Activated CD4-positive, alpha-beta T cell treated with anti-CD3 and anti-CD28 coated beads for 36 hours (primary cell): ENCODE measurements around the gene DHX15. TPM values are rescaled to one million over a fixed set of nuclear protein-coding genes. Genes with fewer than 3 reads are reported as not detected.
"Not testable (repeated sequence)": the region's sequence is repeated elsewhere in the genome, so short reads cannot be mapped to it uniquely, and the experiment has no call there.

ENCODE experiments used
- ATAC-seq: fragments of 200-7000 bp; cut with Tn5 transposase; one replicate; pipeline ENCODE4 v1.10.0; 2021; ENCODE audit warnings: mild to moderate bottlenecking, moderate library complexity
- CTCF ChIA-PET: fragments of 350-600 bp; sonication (Branson Sonifier 250); formaldehyde crosslinking; loops from one replicate; lab custom pipeline; 2021; ENCODE audit warnings: antibody characterized with exemption; lab: Charles Lee
- POLR2A ChIA-PET: fragments of 350-600 bp; sonication (Branson Sonifier 250); formaldehyde crosslinking; loops from one replicate; lab custom pipeline; 2021; ENCODE audit warnings: antibody characterized with exemption, inconsistent platforms; lab: Charles Lee
- DNase-seq: peaks from one replicate; pipeline ENCODE4 v3.0.0-alpha.2; 2020
- H3K27ac Mint-ChIP-seq: one replicate; pipeline ENCODE4 v1.8.0; 2021; ENCODE audit warnings: mixed read lengths
- H3K27me3 Mint-ChIP-seq: one replicate; pipeline ENCODE4 v1.8.0; 2021; ENCODE audit warnings: mixed read lengths
- H3K36me3 Mint-ChIP-seq: one replicate; pipeline ENCODE4 v1.8.0; 2021; ENCODE audit warnings: low read depth, mixed read lengths
- H3K4me1 Mint-ChIP-seq: one replicate; pipeline ENCODE4 v1.8.0; 2021; ENCODE audit warnings: mixed read lengths
- H3K4me3 Mint-ChIP-seq: one replicate; pipeline ENCODE4 v1.8.0; 2021; ENCODE audit warnings: mild to moderate bottlenecking, moderate library complexity, mixed read lengths
- H3K9me3 Mint-ChIP-seq: one replicate; pipeline ENCODE4 v1.8.0; 2021; ENCODE audit warnings: low read depth, mixed read lengths
- intact Hi-C, 2 experiments: fragments of 100-400 bp; cut with DNase I in 1 of 2; cut with micrococcal nuclease in 1 of 2; formaldehyde crosslinking; loops; one replicate each; pipeline versions ENCODE4 v1.14.2 to v1.15.1; 2022 to 2024; cut with DNase I, micrococcal nuclease
- total RNA-seq, 2 experiments: library from RNA; stranded (reverse); gene quantifications; one replicate each; pipeline ENCODE4 v1.2.3, GENCODE V29; 2021

DHX15 gene
- total RNA-seq, 2 experiments from 2014 or later: 201 to 210 TPM

DNA sequence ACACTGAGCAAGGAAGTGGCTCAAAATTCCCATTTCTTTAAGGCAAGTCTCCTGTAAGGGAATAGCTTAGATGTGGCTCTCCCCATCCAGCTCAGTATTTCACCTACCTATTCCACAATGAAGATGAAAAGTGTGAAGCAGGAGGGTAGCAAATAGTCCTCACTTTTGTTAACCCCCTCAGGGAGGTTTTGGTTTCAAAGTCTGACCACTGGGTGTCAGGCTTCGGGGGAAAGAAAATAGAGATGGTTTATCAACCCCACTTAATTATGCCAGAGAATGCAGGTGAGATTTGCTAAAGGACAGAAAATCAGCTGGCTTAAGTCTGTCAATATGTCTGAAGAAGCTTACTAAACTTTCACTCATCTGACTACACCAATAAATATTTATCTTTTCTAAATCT lies 69.5 kb downstream of the DHX15 start:
- ChIA-PET CTCF (interaction anchor here (0.9 to 1.3 kb wide), 2 partner anchors 10 to 26 kb away, joined by 3 to 4 read pairs; no protein-coding TSS in a partner anchor), POLR2A (interaction anchor here (0.6 kb wide), 1 partner anchor 35 kb away, joined by 3 read pairs; no protein-coding TSS in a partner anchor)
- H3K4me3 Mint-ChIP-seq: no peak overlapping the region
- H3K27me3 Mint-ChIP-seq: no peaks in the 10 kb centered on the region
- H3K27ac Mint-ChIP-seq: no peak overlapping the region
- peaks cover 27% of the 10 kb centered on the region for H3K36me3 Mint-ChIP-seq
- DNase-seq (no peak), ATAC-seq (no peak)
- no peaks in the 10 kb centered on the region for H3K9me3 Mint-ChIP-seq
- intact Hi-C loops: loop anchor here in 1 of 2 experiments (5.0 kb wide), 2 partner anchors 42 to 67 kb away; partner anchors contain the start of gene DHX15
- H3K4me1 Mint-ChIP-seq: peaks cover 20% of the 10 kb centered on the region

DNA sequence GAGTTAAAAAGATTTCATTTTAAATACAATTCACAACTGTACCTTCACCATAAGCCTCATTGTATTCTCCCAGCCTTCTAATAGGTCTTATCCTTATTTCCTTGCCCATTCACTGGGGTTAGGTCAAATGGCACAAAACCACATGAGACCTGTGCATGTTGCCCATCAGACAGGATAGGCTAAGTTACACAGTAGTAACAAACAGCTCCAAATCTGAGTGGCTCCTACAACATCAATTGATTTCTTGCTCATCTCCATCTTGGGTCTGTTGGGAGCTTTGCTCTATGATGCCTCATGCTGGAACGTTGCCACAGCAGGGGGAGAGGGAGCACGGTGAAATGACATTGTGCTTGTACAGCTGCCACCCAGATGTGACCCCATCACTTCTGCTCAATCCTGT lies 70.6 kb downstream of the DHX15 start:
- ChIA-PET POLR2A (interaction anchor here (1.5 kb wide), 1 partner anchor 59 kb away, joined by 3 read pairs; no protein-coding TSS in a partner anchor), CTCF (interaction anchor here (0.9 to 1.3 kb wide), 2 partner anchors 11 to 25 kb away, joined by 3 to 4 read pairs; no protein-coding TSS in a partner anchor)
- Mint-ChIP-seq H3K36me3 (peaks cover 22% of the 10 kb centered on the region), H3K4me3 (no peak overlapping the region), H3K4me1 (peaks cover 15% of the 10 kb centered on the region), H3K9me3 (no peaks in the 10 kb centered on the region), H3K27me3 (no peaks in the 10 kb centered on the region), H3K27ac (no peak overlapping the region)
- ATAC-seq (no peak), DNase-seq (no peak)
- intact Hi-C loops: no loop called here

GRCh38 chr4:24511371-24512063 lies 72.8 kb downstream of the DHX15 start:
- Mint-ChIP-seq H3K27me3 (no peaks in the 10 kb centered on the region), H3K27ac (no peak overlapping the region), H3K36me3 (peaks cover 10% of the 10 kb centered on the region)

DNA sequence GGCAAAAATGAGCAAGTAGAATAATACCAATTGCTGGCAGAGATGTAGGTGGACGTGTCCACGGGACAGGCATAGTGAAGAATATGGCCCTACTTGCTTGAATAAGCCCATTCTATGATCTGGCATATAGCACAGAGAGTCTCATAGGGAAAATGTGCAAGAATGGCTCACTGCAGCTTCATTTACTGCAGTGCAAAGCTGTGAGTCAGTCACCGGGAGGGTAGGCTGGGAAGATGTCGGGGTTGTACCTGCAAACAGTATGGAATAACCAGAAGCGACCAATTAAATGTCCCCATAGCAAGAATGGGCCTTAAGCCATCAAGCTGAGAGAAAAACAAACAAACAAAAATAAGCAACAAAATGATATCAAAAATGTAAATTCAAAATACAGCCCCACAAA lies 74.3 kb downstream of the DHX15 start:
- Mint-ChIP-seq H3K27ac (no peak overlapping the region), H3K27me3 (no peaks in the 10 kb centered on the region), H3K36me3 (peaks cover 3% of the 10 kb centered on the region), H3K4me3 (no peak overlapping the region), H3K9me3 (no peaks in the 10 kb centered on the region), H3K4me1 (no peaks in the 10 kb centered on the region)
- no peak for ATAC-seq
- ChIA-PET CTCF (no interaction called here), POLR2A (no interaction called here)
- no peak for DNase-seq
- intact Hi-C loops: no loop called here

More at GRCh38 chr4:24511371-24512063, 72.8 kb downstream of the DHX15 start:
- intact Hi-C loops: no loop called here
- ATAC-seq (no peak), DNase-seq (no peak)
- Mint-ChIP-seq H3K9me3 (no peaks in the 10 kb centered on the region), H3K4me3 (no peak overlapping the region), H3K4me1 (no peaks in the 10 kb centered on the region)
- ChIA-PET CTCF (interaction anchor here (0.7 kb wide), 1 partner anchor 8 kb away, joined by 3 read pairs; no protein-coding TSS in a partner anchor), POLR2A (no interaction called here)

- ChIA-PET CTCF (no interaction called here), POLR2A (interaction anchor here (0.7 kb wide), 1 partner anchor 181 kb away, joined by 3 read pairs; no protein-coding TSS in a partner anchor)
- DNase-seq: no peak
Observed at GRCh38 chr4:24508541-24508940, 75.8 kb downstream of the DHX15 start.

DNA sequence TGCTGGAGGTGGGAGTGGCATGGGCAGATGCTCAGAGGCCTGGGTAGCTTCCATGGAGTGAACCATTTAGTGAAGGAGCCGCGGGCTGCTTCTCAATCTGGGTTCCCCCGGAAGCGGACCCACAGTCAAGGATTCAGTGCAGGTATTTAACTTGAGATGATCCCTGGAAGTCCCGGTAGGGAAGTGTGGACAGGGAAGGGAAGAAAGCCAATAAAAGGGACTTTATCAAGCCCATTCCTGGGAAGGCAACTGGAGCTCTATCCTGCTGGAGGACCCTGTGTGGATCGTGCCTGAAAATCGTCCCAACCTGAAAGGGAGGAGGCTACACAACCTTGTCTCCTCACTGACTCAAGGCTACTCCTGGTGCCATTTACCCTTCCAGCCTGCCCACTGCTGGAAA lies 76.9 kb downstream of the DHX15 start:
- Mint-ChIP-seq H3K27me3 (peaks cover 2% of the 10 kb centered on the region), H3K27ac (no peak overlapping the region), H3K9me3 (no peaks in the 10 kb centered on the region), H3K4me3 (no peak overlapping the region), H3K36me3 (no peaks in the 10 kb centered on the region), H3K4me1 (no peaks in the 10 kb centered on the region)
- ChIA-PET CTCF (no interaction called here), POLR2A (no interaction called here)
- intact Hi-C loops: no loop called here
- DNase-seq (no peak), ATAC-seq (no peak)

More at GRCh38 chr4:24508541-24508940, 75.8 kb downstream of the DHX15 start:
- Mint-ChIP-seq H3K9me3 (no peaks in the 10 kb centered on the region), H3K4me1 (no peaks in the 10 kb centered on the region), H3K27me3 (no peaks in the 10 kb centered on the region), H3K36me3 (no peaks in the 10 kb centered on the region), H3K27ac (no peak overlapping the region), H3K4me3 (no peak overlapping the region)
- intact Hi-C loops: no loop called here
- no peak for ATAC-seq

GRCh38 chr4:24503090-24503489 lies 81.3 kb downstream of the DHX15 start:
- H3K9me3 Mint-ChIP-seq, H3K27me3 Mint-ChIP-seq, H3K27ac Mint-ChIP-seq, DNase-seq, H3K4me1 Mint-ChIP-seq, CTCF ChIA-PET, H3K36me3 Mint-ChIP-seq, POLR2A ChIA-PET, ATAC-seq, intact Hi-C loops, H3K4me3 Mint-ChIP-seq: not testable (repeated sequence)

DNA sequence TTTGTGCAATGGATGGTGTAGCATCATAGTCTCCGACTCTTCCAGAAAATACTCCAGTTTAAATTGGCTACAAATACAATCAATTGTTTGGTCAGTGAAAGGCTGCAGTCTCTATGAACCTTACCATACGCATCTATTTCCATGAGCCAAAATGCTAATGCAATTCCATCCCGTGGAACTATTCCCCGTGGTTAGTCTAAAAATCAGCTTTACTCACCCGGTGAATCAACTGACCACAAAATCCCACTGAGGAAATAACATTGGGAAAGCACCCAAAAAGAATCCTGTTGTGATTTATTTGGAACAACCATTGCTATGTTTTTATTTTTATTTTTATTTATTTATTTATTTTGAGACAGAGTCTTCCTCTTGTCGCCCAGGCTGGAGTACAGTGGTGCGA lies 87.1 kb downstream of the DHX15 start:
- H3K4me3 Mint-ChIP-seq: no peak overlapping the region
- no peaks in the 10 kb centered on the region for H3K36me3 Mint-ChIP-seq
- H3K9me3 Mint-ChIP-seq: no peaks in the 10 kb centered on the region
- no peaks in the 10 kb centered on the region for H3K4me1 Mint-ChIP-seq
- DNase-seq: no peak
- ATAC-seq: no peak
- intact Hi-C loops: no loop called here
- POLR2A ChIA-PET: no interaction called here
- peaks cover 2% of the 10 kb centered on the region for H3K27me3 Mint-ChIP-seq
- CTCF ChIA-PET: interaction anchor here (0.6 to 0.7 kb wide), 2 partner anchors 9 to 644 kb away, joined by 3 read pairs; no protein-coding TSS in a partner anchor
- H3K27ac Mint-ChIP-seq: no peak overlapping the region

- intact Hi-C loops: no loop called here
- H3K27me3 Mint-ChIP-seq: peaks cover 6% of the 10 kb centered on the region
- ChIA-PET POLR2A (no interaction called here), CTCF (interaction anchor here (0.7 kb wide), 1 partner anchor 8 kb away, joined by 3 read pairs; no protein-coding TSS in a partner anchor)
- H3K4me1 Mint-ChIP-seq: no peaks in the 10 kb centered on the region
- H3K27ac Mint-ChIP-seq: no peak overlapping the region
- ATAC-seq (no peak), DNase-seq (no peak)
- H3K36me3 Mint-ChIP-seq: no peaks in the 10 kb centered on the region
- no peaks in the 10 kb centered on the region for H3K9me3 Mint-ChIP-seq
- H3K4me3 Mint-ChIP-seq: no peak overlapping the region
Observed at GRCh38 chr4:24496597-24496996, 87.8 kb downstream of the DHX15 start.

DNA sequence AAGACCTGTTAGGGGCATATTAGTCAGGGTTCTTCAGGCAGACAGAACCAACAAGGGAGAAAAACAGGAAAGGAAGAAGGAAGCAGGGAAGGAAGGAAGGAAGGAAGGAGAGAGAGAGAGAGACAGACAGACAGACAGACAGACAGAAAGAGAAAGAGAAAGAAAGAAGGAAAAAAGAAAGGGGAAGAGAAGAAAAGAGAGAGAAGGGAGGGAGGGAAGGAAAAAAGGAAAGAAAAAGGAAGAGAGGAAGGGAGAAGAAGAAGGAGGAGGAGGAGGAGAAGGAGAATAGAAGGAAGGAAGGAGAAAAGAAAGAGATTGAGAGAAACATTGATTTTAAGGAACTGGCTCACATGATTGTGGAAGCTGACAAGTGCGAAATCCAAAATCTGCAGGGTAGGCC lies 89.0 kb downstream of the DHX15 start:
- no peak overlapping the region for H3K4me3 Mint-ChIP-seq
- H3K9me3 Mint-ChIP-seq: no peaks in the 10 kb centered on the region
- no peak for ATAC-seq
- H3K27me3 Mint-ChIP-seq: peaks cover 7% of the 10 kb centered on the region
- ChIA-PET CTCF (no interaction called here), POLR2A (no interaction called here)
- intact Hi-C loops: no loop called here
- H3K4me1 Mint-ChIP-seq: no peaks in the 10 kb centered on the region
- H3K36me3 Mint-ChIP-seq: no peaks in the 10 kb centered on the region
- DNase-seq: no peak
- H3K27ac Mint-ChIP-seq: no peak overlapping the region

- H3K4me3 Mint-ChIP-seq: no peak overlapping the region
- no peaks in the 10 kb centered on the region for H3K36me3 Mint-ChIP-seq
- DNase-seq: no peak
- ChIA-PET POLR2A (no interaction called here), CTCF (interaction anchor here (1.0 to 1.3 kb wide), 5 partner anchors 9 to 70 kb away, joined by 3 to 5 read pairs (median 3); no protein-coding TSS in a partner anchor)
- no peaks in the 10 kb centered on the region for H3K4me1 Mint-ChIP-seq
- ATAC-seq: no peak
- intact Hi-C loops: loop anchor here (5.0 kb wide), 2 partner anchors 197 to 487 kb away; no protein-coding TSS in a partner anchor
- no peaks in the 10 kb centered on the region for H3K9me3 Mint-ChIP-seq
- peaks cover 23% of the 10 kb centered on the region for H3K27me3 Mint-ChIP-seq
- no peak overlapping the region for H3K27ac Mint-ChIP-seq
Observed at GRCh38 chr4:24489870-24490269, 94.5 kb downstream of the DHX15 start.
